ENCODE measurements around the gene ERICH2. TPM values are rescaled to one million over a fixed set of nuclear protein-coding genes. Genes with fewer than 3 reads are reported as not detected.
"Not testable (repeated sequence)": the region's sequence is repeated elsewhere in the genome, so short reads cannot be mapped to it uniquely, and the experiment has no call there.

Gene ERICH2
- total RNA-seq, 4 donors from 2014 or later, result not detected

GRCh38 chr2:170743530-170744239 lies 26.5 kb upstream of the ERICH2 start:
- H3K9me3 ChIP-seq, result no peaks in the 10 kb centered on the region
- H3K27me3 ChIP-seq, result peaks cover 30% of the 10 kb centered on the region
- H3K4me3 ChIP-seq, result no peak overlapping the region
- ATAC-seq, result no peak
- WGBS, 2 donors (ENCODE audit: low coverage in 1 of 2), result 33 to 48% methylated on average over 4 of the region's 8 CpGs
- H3K27ac ChIP-seq, result no peak overlapping the region
- no peaks in the 10 kb centered on the region for H3K4me1 ChIP-seq
- TF ChIP-seq EP300 (IDR thresholded peaks at IDR 0.05) (no peak), POLR2AphosphoS5 (IDR thresholded peaks at IDR 0.05) (no peak), CTCF (IDR thresholded peaks at IDR 0.05) (no peak), POLR2A (IDR thresholded peaks at IDR 0.05) (no peak)
- no peaks in the 10 kb centered on the region for H3K36me3 ChIP-seq

- Histone ChIP-seq H3K4me3 (no peak overlapping the region), H3K27me3 (peaks cover 30% of the 10 kb centered on the region), H3K9me3 (no peaks in the 10 kb centered on the region), H3K4me1 (no peaks in the 10 kb centered on the region), H3K36me3 (no peaks in the 10 kb centered on the region), H3K27ac (no peak overlapping the region)
- ATAC-seq, result no peak
- WGBS, 2 donors (ENCODE audit: low coverage in 1 of 2), result 84 to 89% methylated on average over 11 to 14 of the region's 14 CpGs
- TF ChIP-seq CTCF (IDR thresholded peaks at IDR 0.05), result no peak
- TF ChIP-seq POLR2AphosphoS5 (IDR thresholded peaks at IDR 0.05), result no peak
- no peak for TF ChIP-seq POLR2A (IDR thresholded peaks at IDR 0.05)
- no peak for TF ChIP-seq EP300 (IDR thresholded peaks at IDR 0.05)
Observed at GRCh38 chr2:170744248-170745002, 25.8 kb upstream of the ERICH2 start.

GRCh38 chr2:170745305-170745704 lies 24.9 kb upstream of the ERICH2 start:
- Histone ChIP-seq H3K4me1 (no peaks in the 10 kb centered on the region), H3K4me3 (no peak overlapping the region), H3K27me3 (peaks cover 30% of the 10 kb centered on the region), H3K9me3 (no peaks in the 10 kb centered on the region), H3K27ac (no peak overlapping the region), H3K36me3 (no peaks in the 10 kb centered on the region)
- no peak for ATAC-seq
- no peak for TF ChIP-seq POLR2A (IDR thresholded peaks at IDR 0.05)
- TF ChIP-seq CTCF (IDR thresholded peaks at IDR 0.05), result no peak
- 45 to 51% methylated on average over 6 of the region's 6 CpGs for WGBS, 2 donors (ENCODE audit: low coverage in 1 of 2)

GRCh38 chr2:170747921-170748320 lies 22.3 kb upstream of the ERICH2 start:
- H3K9me3 ChIP-seq, result no peaks in the 10 kb centered on the region
- TF ChIP-seq POLR2AphosphoS5 (IDR thresholded peaks at IDR 0.05) (no peak), CTCF (IDR thresholded peaks at IDR 0.05) (no peak), POLR2A (IDR thresholded peaks at IDR 0.05) (no peak), EP300 (IDR thresholded peaks at IDR 0.05) (no peak)
- no peaks in the 10 kb centered on the region for H3K36me3 ChIP-seq
- 51 to 54% methylated on average over 3 of the region's 4 CpGs for WGBS, 2 donors (ENCODE audit: low coverage in 1 of 2)
- H3K27me3 ChIP-seq, result peaks cover 18% of the 10 kb centered on the region
- H3K4me1 ChIP-seq, result no peaks in the 10 kb centered on the region
- no peak overlapping the region for H3K4me3 ChIP-seq
- no peak for ATAC-seq
- H3K27ac ChIP-seq, result no peak overlapping the region

- H3K36me3 ChIP-seq, ATAC-seq, H3K9me3 ChIP-seq, H3K4me1 ChIP-seq, H3K27me3 ChIP-seq, H3K4me3 ChIP-seq, H3K27ac ChIP-seq: not testable (repeated sequence)
- WGBS, 2 donors (ENCODE audit: low coverage in 1 of 2), result 89 to 96% methylated on average over 4 to 12 of the region's 12 CpGs
Observed at GRCh38 chr2:170751555-170751954, 18.6 kb upstream of the ERICH2 start.
